Neural cell (in vitro differentiated cells): ENCODE measurements around the gene GRIN1.

ENCODE experiments used
- CTCF ChIP-seq: fragments of 450-650 bp; IDR thresholded peaks from 2 replicates; pipeline ENCODE4 v1.5.1; 2014; ENCODE audit warnings: antibody characterized with exemption, mild to moderate bottlenecking, moderate library complexity; ENCODE audit not compliant: poor library complexity, severe bottlenecking
- MXI1 ChIP-seq: fragments of 450-650 bp; conservative IDR thresholded peaks from 2 replicates; pipeline ENCODE4 v1.6.1; 2014; ENCODE audit warnings: antibody characterized with exemption, mild to moderate bottlenecking; ENCODE audit not compliant: poor library complexity, severe bottlenecking
- RAD21 ChIP-seq: fragments of 450-650 bp; conservative IDR thresholded peaks from 2 replicates; pipeline ENCODE4 v1.6.1; 2014; ENCODE audit warnings: antibody characterized with exemption, mild to moderate bottlenecking, moderate library complexity
- SMC3 ChIP-seq: fragments of 450-650 bp; conservative IDR thresholded peaks from 2 replicates; pipeline ENCODE4 v1.6.1; 2014; ENCODE audit warnings: antibody characterized with exemption, mild to moderate bottlenecking, moderate library complexity; ENCODE audit not compliant: poor library complexity

GRCh38 chr9:137141050-137141810, 2.3 kb downstream of the GRIN1 start:
- TF ChIP-seq CTCF (no peak), MXI1 (no peak), SMC3 (no peak), RAD21 (no peak)
